Measurements from ENCODE around the gene FNIP2.

The FNIP2 gene

DNA sequence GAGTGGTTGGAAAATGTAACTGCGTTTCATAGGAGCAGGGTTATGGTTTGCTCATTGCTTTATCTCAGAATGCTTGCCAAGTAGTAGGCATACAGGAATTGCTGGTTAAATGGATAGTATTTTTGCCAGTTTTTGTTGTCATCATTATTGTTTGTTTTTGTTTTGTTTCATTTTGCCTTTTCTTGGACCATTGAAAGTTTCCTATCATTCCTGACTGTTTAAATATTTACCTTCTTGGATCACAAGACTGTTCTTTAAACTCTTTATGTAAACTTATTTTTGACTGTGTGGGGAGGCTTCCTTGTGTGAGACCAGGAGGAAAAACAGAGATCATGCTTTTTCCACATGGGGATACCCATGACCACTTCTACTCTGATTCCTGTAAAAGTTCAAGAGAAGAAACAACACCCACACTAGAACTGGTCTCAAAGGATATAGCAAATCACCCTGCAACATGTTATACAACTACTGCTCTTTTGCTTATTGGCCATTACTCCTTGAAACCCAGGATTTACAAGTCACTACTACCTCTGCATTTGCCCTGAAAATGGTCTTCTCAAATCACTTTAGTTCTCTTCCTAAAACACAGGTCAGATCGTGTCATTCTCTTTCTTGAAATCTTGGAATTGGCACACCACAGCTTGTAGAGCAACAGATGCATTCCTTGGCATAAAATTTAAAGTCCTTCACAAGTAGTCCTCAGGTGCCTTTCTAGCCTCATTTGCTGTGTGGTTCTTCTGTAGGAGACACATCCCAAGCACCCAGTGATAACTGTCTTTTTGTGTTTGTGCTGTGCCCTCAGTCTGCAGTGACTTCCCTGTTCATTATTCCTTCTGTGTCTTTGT is 51.3 kb downstream of the FNIP2 start:
- CTCF ChIA-PET, result interaction anchor here (1.2 kb wide), 1 partner anchor 9 kb away, joined by 3 read pairs; no protein-coding TSS in a partner anchor
- no peak overlapping the region for H3K4me3 ChIP-seq (ENCODE audit: low read depth, low read length)
- POLR2A ChIA-PET, result no interaction called here
- TF ChIP-seq, protein P1, sequence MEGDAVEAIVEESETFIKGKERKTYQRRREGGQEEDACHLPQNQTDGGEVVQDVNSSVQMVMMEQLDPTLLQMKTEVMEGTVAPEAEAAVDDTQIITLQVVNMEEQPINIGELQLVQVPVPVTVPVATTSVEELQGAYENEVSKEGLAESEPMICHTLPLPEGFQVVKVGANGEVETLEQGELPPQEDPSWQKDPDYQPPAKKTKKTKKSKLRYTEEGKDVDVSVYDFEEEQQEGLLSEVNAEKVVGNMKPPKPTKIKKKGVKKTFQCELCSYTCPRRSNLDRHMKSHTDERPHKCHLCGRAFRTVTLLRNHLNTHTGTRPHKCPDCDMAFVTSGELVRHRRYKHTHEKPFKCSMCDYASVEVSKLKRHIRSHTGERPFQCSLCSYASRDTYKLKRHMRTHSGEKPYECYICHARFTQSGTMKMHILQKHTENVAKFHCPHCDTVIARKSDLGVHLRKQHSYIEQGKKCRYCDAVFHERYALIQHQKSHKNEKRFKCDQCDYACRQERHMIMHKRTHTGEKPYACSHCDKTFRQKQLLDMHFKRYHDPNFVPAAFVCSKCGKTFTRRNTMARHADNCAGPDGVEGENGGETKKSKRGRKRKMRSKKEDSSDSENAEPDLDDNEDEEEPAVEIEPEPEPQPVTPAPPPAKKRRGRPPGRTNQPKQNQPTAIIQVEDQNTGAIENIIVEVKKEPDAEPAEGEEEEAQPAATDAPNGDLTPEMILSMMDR (IDR thresholded peaks at IDR 0.05; ENCODE audit: insufficient read depth, low read length, missing control alignments), result no peak
- no peak for DNase-seq (ENCODE audit: low read depth, low spot score)

DNA sequence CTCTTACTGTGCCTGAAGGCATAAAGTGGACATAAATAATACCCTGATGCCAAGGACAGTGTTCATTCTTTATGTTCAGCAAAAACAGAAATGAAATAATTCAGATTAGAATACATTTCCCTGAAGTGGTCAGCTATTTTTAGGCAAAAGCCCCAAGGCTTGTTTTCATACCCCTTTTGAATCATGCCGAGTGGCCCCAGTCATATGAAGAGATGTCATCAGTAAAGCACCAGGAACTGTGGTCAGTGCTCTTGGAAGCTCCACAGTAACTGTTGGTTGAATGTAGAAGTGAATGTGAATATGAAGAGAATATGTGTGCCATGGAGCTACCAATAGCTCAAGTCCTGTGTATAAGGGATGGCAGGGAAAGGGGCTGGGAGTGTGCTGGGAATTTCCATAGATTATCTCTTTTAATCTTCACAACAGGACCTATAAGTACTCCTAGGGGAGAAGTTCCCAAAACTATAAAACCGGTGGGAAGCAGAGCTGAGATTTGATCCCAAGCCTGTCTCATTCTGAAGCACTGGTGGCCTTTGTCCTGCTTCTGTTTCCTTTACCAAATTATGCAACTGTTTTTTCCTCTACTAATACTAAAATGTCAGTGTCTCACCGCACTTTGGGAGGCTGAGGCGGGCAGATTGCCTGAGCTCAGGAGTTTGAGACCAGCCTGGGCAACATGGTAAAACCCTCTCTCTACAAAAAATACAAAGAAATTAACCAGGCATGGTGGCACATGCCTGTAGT is 52.6 kb downstream of the FNIP2 start:
- TF ChIP-seq, protein P1 (IDR thresholded peaks at IDR 0.05; ENCODE audit: insufficient read depth, low read length, missing control alignments), result no peak
- POLR2A ChIA-PET, result interaction anchor here (0.6 to 1.1 kb wide), 3 partner anchors 10 to 39 kb away, joined by 3 to 4 read pairs (median 3); no protein-coding TSS in a partner anchor
- no peak for DNase-seq (ENCODE audit: low read depth, low spot score)
- H3K4me3 ChIP-seq (ENCODE audit: low read depth, low read length), result no peak overlapping the region
- CTCF ChIA-PET, result interaction anchor here (0.7 to 1.7 kb wide), 6 partner anchors 9 to 370 kb away, joined by 3 to 6 read pairs (median 3); no protein-coding TSS in a partner anchor

DNA sequence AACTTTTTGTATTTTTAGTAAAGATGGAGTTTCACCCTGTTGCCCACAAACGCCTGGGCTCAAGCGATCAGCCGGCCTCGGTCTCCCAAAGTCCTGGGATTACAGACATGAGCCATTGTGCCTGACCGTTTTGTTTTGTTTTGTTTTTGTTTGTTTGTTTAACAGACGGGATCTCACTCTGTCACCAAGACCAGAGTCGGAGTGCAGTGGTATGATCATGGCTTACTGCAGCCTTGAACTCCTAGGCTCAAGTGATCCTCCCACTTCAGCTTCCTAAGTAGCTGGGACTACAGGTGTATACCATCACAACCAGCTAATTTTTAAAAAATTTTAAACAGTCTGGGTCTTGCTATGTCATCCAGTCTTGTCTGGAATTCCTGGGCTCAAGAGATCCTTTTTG is 53.5 kb downstream of the FNIP2 start:
- DNase-seq (ENCODE audit: low read depth, low spot score), result no peak
- ChIA-PET CTCF (interaction anchor here (0.7 to 1.7 kb wide), 6 partner anchors 8 to 95 kb away, joined by 3 to 6 read pairs (median 4); no protein-coding TSS in a partner anchor), POLR2A (no interaction called here)
- TF ChIP-seq, protein P1 (IDR thresholded peaks at IDR 0.05; ENCODE audit: insufficient read depth, low read length, missing control alignments), result no peak
- no peak overlapping the region for H3K4me3 ChIP-seq (ENCODE audit: low read depth, low read length)

DNA sequence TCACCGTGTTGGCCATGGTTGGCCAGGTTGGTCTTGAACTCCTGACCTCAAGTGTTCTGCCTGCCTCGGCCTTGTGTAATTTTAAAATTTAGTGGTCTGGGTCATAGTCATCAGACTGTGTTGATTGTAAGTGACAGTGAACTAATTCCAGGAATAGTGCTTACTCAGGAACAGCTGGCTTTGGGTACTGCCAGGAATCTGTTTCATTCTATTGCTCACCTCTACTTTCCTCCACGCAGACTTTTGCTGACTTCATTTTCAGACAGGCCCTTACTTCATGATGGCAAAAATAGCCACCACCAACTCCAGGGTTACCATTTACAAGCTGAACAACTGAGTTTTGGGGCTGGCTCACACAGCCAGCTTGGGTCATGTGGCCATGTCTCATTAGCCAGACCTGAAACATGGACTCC is 54.6 kb downstream of the FNIP2 start:
- ChIA-PET CTCF (interaction anchor here (1.0 to 1.3 kb wide), 5 partner anchors 9 to 113 kb away, joined by 3 to 4 read pairs (median 4); no protein-coding TSS in a partner anchor), POLR2A (no interaction called here)
- TF ChIP-seq, protein P1 (IDR thresholded peaks at IDR 0.05; ENCODE audit: insufficient read depth, low read length, missing control alignments), result no peak
- H3K4me3 ChIP-seq (ENCODE audit: low read depth, low read length), result no peak overlapping the region
- no peak for DNase-seq (ENCODE audit: low read depth, low spot score)

DNA sequence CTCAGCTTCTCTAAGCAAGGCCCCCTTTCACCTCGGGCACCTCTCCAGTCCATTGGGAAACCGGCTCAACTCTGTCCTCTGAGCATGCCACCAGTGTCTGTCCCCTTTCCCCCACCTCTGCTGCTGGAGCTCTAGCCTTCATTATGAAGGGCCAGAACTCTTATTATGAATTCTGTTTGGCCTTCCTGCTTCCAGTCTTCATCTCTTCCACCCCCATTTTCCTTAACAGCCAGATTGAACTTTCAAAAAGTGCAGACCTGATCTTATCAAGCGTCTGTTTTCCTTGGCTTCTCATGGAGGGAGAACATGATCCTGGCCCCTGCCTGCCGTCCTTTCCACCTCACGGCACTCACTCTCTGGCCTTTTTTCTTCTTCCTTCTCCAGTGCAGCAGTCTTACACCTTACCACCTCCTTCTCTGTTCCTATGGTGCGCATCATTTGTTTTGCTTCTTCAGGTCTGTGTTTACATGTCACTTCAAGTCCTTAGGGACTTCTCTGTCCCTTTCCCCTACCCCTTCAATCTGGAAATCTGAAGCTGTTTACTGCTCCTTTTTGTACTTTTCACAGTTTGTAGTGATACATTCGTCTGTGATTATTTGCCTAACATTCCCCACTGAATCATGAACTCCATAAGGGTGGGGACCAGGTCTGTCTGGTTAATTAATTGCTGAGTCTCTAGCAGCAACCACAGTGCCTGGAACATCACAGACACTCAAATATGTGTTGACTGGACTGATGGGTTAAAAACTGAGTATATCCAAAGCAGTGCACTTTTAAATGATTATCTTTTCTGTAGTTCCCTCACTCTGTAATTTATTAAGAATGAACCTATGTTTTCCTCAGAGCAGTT is 55.8 kb downstream of the FNIP2 start:
- ChIA-PET CTCF (interaction anchor here (1.0 kb wide), 2 partner anchors 63 to 115 kb away, joined by 3 read pairs; no protein-coding TSS in a partner anchor), POLR2A (no interaction called here)
- TF ChIP-seq, protein P1 (IDR thresholded peaks at IDR 0.05; ENCODE audit: insufficient read depth, low read length, missing control alignments), result no peak

More for the DNA sequence above, 55.8 kb downstream of the FNIP2 start:
- no peak overlapping the region for H3K4me3 ChIP-seq (ENCODE audit: low read depth, low read length)
- no peak for DNase-seq (ENCODE audit: low read depth, low spot score)
